GM12874 (cell line): ENCODE data around the gene IRF7.

ENCODE experiments used
- CTCF ChIP-seq: IDR thresholded peaks from 2 replicates; pipeline ENCODE4 v1.5.1; 2011; ENCODE audit warnings: low read depth, mild to moderate bottlenecking, control low read depth, low read length, moderate library complexity; ENCODE audit not compliant: insufficient read depth

The IRF7 gene

DNA sequence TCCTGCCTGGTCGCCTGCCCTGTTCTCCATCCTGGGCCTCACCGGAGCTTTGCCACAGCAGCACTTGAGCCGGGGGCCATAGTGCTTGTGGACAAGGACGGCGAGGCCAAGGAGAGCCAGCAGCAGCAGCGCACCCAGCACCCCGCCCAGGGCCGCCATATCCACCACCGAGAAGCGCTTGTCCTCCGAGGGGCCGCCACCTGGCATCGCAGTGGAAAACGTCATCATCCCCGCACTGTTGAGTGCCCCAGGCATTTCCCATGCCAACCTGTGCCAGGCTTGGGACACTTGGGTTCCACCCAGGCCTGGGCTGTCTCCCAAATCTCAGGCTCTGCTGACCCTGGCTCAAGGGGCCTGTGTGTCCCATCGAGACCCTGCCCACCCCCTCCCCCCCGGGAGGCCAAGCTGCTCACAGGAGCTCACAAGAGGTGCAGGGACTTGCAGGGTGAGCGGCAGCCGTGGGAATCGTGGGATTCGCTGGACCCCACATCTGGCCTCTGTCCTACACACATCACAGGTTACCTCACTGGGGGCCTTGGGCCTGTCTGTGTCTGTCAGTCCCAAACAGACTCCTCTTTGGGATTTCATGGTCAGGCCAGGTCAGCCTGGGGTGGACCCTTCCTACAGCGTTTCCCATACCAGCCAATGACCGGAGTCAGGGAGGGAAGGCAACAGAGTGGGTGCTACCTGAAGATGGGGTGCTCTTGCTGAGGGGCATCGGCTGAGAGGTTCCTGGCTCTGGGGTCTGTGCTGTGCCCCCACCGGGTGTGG is 2.3 kb upstream of the IRF7 start:
- TF ChIP-seq CTCF: no peak

GRCh38 chr11:617199-617911 is 1.6 kb upstream of the IRF7 start:
- no peak for TF ChIP-seq CTCF

GRCh38 chr11:616320-617198 is 809 bp upstream of the IRF7 start:
- TF ChIP-seq CTCF: no peak

- TF ChIP-seq CTCF: no peak
Measured at GRCh38 chr11:614623-615503, 887 bp downstream of the IRF7 start.

DNA sequence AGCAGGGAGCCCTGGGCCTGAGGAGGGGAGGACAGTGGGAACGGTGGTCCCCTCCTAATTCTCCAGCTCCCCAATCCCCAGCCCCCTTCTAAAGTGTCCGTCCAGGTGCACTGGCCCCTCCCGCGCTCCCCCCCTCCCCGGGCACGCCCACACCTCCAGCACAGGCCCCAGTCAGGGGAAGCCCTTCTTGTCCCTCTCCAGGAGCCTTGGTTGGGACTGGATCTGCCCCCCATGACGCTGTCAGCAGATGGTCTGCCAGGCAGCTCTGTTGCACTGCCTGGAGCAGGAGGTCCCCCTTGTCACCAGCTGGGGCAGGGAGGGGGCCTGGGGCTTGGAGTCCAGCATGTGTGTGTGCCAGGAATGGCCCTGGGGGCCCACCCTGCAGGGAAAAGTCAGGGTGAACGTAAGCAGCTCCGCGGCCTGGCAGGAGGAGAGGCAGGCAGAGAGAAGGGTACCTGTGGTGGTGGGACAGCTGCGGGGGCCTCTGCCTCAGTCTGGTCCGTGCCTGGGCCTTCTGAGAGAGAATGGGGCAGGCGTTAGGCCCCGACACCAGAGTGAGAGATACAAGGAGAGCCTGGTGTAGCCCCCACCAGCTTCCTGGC is 1.6 kb downstream of the IRF7 start:
- TF ChIP-seq CTCF: no peak

DNA sequence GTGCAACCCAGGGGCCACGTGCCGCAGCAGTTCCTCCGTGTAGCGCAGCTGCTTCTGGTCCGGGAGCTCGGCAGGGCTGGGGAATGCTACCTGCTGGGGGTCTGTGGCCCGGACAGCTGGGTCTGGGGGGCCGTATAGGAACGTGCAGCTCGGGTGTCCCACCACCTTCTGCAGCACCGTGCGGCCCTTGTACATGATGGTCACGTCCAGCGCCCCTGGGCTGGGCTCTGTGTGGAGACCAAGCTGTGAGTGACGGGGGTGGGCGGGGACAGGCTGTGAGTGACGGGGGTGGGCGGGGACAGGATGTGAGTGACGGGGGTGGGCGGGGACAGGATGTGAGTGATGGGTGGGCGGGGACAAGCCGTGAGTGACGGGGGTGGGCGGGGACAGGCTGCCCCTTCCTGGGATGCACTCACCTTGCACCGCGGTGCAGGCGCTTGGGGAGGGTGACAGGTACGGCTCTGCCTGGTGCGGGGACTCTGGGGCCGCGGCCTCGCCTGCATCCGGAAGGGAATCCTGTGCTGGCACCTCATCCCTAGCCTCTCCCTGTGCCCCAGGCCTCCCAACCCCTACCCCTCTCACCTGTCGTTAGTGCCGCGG is 2.3 kb downstream of the IRF7 start:
- no peak for TF ChIP-seq CTCF
